Activated T-cell treated with anti-CD3 and anti-CD28 coated beads for 4 hours (primary cell): ENCODE measurements around the gene SLC35F2.
"Not testable (repeated sequence)": the region's sequence is repeated elsewhere in the genome, so short reads cannot be mapped to it uniquely, and the experiment has no call there.

Experiments used
- DNase-seq: peaks from one replicate; pipeline ENCODE4 v3.0.0-alpha.2; 2020

SLC35F2 gene

GRCh38 chr11:107785401-107785800 lies 73.2 kb downstream of the SLC35F2 start:
- DNase-seq = no peak

GRCh38 chr11:107783121-107783520 lies 75.5 kb downstream of the SLC35F2 start:
- DNase-seq = no peak

- DNase-seq = no peak
These were observed 77.8 kb downstream of the SLC35F2 start for GRCh38 chr11:107780775-107781174.

- no peak for DNase-seq
These were observed 78.5 kb downstream of the SLC35F2 start for GRCh38 chr11:107780136-107780535.

GRCh38 chr11:107778839-107779517 lies 79.6 kb downstream of the SLC35F2 start:
- DNase-seq = no peak

GRCh38 chr11:107777110-107777509 lies 81.5 kb downstream of the SLC35F2 start:
- DNase-seq = no peak

GRCh38 chr11:107776062-107776461 lies 82.5 kb downstream of the SLC35F2 start:
- DNase-seq = no peak

GRCh38 chr11:107770551-107770951 lies 88.0 kb downstream of the SLC35F2 start:
- no peak for DNase-seq

- no peak for DNase-seq
These were observed 89.4 kb downstream of the SLC35F2 start for GRCh38 chr11:107769189-107769588.

- not testable (repeated sequence) for DNase-seq
These were observed 99.8 kb downstream of the SLC35F2 start for GRCh38 chr11:107758719-107759355.

- DNase-seq = no peak
These were observed 100.9 kb downstream of the SLC35F2 start for GRCh38 chr11:107757661-107758060.

- DNase-seq = no peak
These were observed 102.0 kb downstream of the SLC35F2 start for GRCh38 chr11:107756553-107756952.

- no peak for DNase-seq
These were observed 105.4 kb downstream of the SLC35F2 start for GRCh38 chr11:107752949-107753822.

- no peak for DNase-seq
These were observed 106.1 kb downstream of the SLC35F2 start for GRCh38 chr11:107752508-107752907.

GRCh38 chr11:107751082-107751481 lies 107.5 kb downstream of the SLC35F2 start:
- DNase-seq = no peak

GRCh38 chr11:107750313-107750712 lies 108.3 kb downstream of the SLC35F2 start:
- no peak for DNase-seq

- no peak for DNase-seq
These were observed 111.0 kb downstream of the SLC35F2 start for GRCh38 chr11:107747622-107748021.

GRCh38 chr11:107744736-107745135 lies 113.9 kb downstream of the SLC35F2 start:
- no peak for DNase-seq

GRCh38 chr11:107743191-107743590 lies 115.4 kb downstream of the SLC35F2 start:
- no peak for DNase-seq

GRCh38 chr11:107741044-107741823 lies 117.4 kb downstream of the SLC35F2 start:
- no peak for DNase-seq
